CD14-positive monocyte (primary cell): ENCODE measurements around the gene LDLRAD4. TPM values are rescaled to one million over a fixed set of nuclear protein-coding genes. Genes with fewer than 3 reads are reported as not detected.
A peak's percentile ranks its signal among the peaks of the same experiment; 100 is the strongest.

Source experiments
- DNase-seq, 3 donors: peaks; one replicate each; pipeline ENCODE4 v3.0.0-alpha.2; 2011 to 2022
- H2AFZ ChIP-seq: 2 replicates; pipeline ENCODE4 v1.6.0; 2012; ENCODE audit warnings: mild to moderate bottlenecking, low read depth, low read length, inconsistent platforms; ENCODE audit not compliant: insufficient read depth, poor library complexity, severe bottlenecking
- H3K27ac ChIP-seq, 2 donors: 1 replicate in 1 of 2; 2 replicates in 1 of 2; pipeline ENCODE4 v1.5.1; 2012 to 2013; ENCODE audit warnings: low read length in 2 of 2, control low read depth in 1 of 2, inconsistent platforms in 1 of 2, low read depth in 1 of 2, mild to moderate bottlenecking in 1 of 2
- H3K27me3 ChIP-seq, 2 donors: one replicate each; pipeline versions ENCODE4 v1.6.0 to v1.6.1; 2011 to 2013; ENCODE audit warnings: low read length in 2 of 2; ENCODE audit not compliant: control insufficient read depth in 2 of 2, insufficient read depth in 2 of 2
- H3K36me3 ChIP-seq, 2 donors: replicated peaks in 1 of 2; 1 replicate in 1 of 2; 2 replicates in 1 of 2; pipeline versions ENCODE4 v1.5.1 to v1.6.1; 2012 to 2013; ENCODE audit warnings: low read length in 2 of 2, control low read depth in 1 of 2, inconsistent platforms in 1 of 2, mild to moderate bottlenecking in 1 of 2; ENCODE audit not compliant: insufficient read depth in 2 of 2, control insufficient read depth in 1 of 2
- H3K4me1 ChIP-seq, 2 donors: 1 replicate in 1 of 2; 2 replicates in 1 of 2; pipeline versions ENCODE4 v1.5.1 to v1.6.1; 2012 to 2013; ENCODE audit warnings: low read length in 2 of 2, control low read depth in 1 of 2, inconsistent platforms in 1 of 2, mild to moderate bottlenecking in 1 of 2, moderate library complexity in 1 of 2; ENCODE audit not compliant: insufficient read depth in 2 of 2, control insufficient read depth in 1 of 2
- H3K4me2 ChIP-seq: replicated peaks from 2 replicates; pipeline ENCODE3; 2012; ENCODE audit warnings: low read length, moderate library complexity, mild to moderate bottlenecking; ENCODE audit not compliant: poor library complexity, severe bottlenecking; ENCODE audit errors: extremely low read depth
- H3K4me3 ChIP-seq, 3 experiments: fragments of 200-600 bp in 1 of 3; sonication (generic) in 1 of 3; replicated peaks in 1 of 3; 1 replicate in 2 of 3; 2 replicates in 1 of 3; pipeline ENCODE4 v1.5.1; 2011 to 2013; ENCODE audit warnings: low read length in 3 of 3, mild to moderate bottlenecking in 3 of 3, control low read depth in 2 of 3, low read depth in 2 of 3, inconsistent platforms in 1 of 3, moderate library complexity in 1 of 3
- H3K79me2 ChIP-seq: 2 replicates; pipeline ENCODE4 v1.6.0; 2012; ENCODE audit warnings: mild to moderate bottlenecking, control low read depth, inconsistent platforms, low read length, moderate library complexity; ENCODE audit not compliant: insufficient read depth
- H3K9ac ChIP-seq: 2 replicates; pipeline ENCODE4 v1.6.0; 2017; ENCODE audit warnings: low read length, mild to moderate bottlenecking; ENCODE audit not compliant: insufficient read depth, poor library complexity, severe bottlenecking
- H3K9me3 ChIP-seq, 2 donors: replicated peaks in 1 of 2; 1 replicate in 1 of 2; 2 replicates in 1 of 2; pipeline versions ENCODE4 v1.5.1 to v1.6.1; 2012 to 2013; ENCODE audit warnings: low read length in 2 of 2, control low read depth in 1 of 2; ENCODE audit not compliant: control insufficient read depth in 1 of 2, insufficient read depth in 1 of 2
- H4K20me1 ChIP-seq: 2 replicates; pipeline ENCODE4 v1.6.0; 2012; ENCODE audit warnings: mild to moderate bottlenecking, low read length, control low read depth, moderate library complexity; ENCODE audit not compliant: insufficient read depth
- H3K27ac Mint-ChIP-seq, 7 donors: one replicate each; pipeline ENCODE4 v1.8.0; 2020; ENCODE audit warnings: mild to moderate bottlenecking in 7 of 7, mixed read lengths in 7 of 7, moderate library complexity in 6 of 7, inconsistent platforms in 2 of 7
- H3K27me3 Mint-ChIP-seq, 3 donors: one replicate each; pipeline ENCODE4 v1.8.0; 2021 to 2022; ENCODE audit warnings: low read depth in 3 of 3, mild to moderate bottlenecking in 3 of 3, mixed read lengths in 3 of 3, moderate library complexity in 3 of 3, inconsistent platforms in 1 of 3
- H3K36me3 Mint-ChIP-seq, 2 donors: one replicate each; pipeline ENCODE4 v1.8.0; 2020; ENCODE audit warnings: mixed read lengths in 2 of 2, inconsistent platforms in 1 of 2, mild to moderate bottlenecking in 1 of 2
- H3K4me1 Mint-ChIP-seq: one replicate; pipeline ENCODE4 v1.8.0; 2020; ENCODE audit warnings: mild to moderate bottlenecking, mixed read lengths
- H3K4me3 Mint-ChIP-seq, 2 donors: one replicate each; pipeline ENCODE4 v1.8.0; 2020; ENCODE audit warnings: mild to moderate bottlenecking in 2 of 2, mixed read lengths in 2 of 2, moderate library complexity in 1 of 2
- H3K9me3 Mint-ChIP-seq, 7 donors: one replicate each; pipeline ENCODE4 v1.8.0; 2020 to 2022; ENCODE audit warnings: mixed read lengths in 7 of 7, mild to moderate bottlenecking in 6 of 7, moderate library complexity in 6 of 7, inconsistent platforms in 2 of 7
- CTCF ChIP-seq: fragments of 200-600 bp; IDR thresholded peaks from one replicate; pipeline ENCODE4 v1.8.0; 2022; ENCODE audit warnings: antibody characterized with exemption, mild to moderate bottlenecking
- WGBS: methylation state at CpG from one replicate; pipeline ENCODE4 v1.1.5; 2013; ENCODE audit warnings: missing lambda C conversion rate; ENCODE audit not compliant: insufficient coverage; 5-methylcytosine and 5-hydroxymethylcytosine counted together
- intact Hi-C, 2 donors: fragments of 100-400 bp; cut with micrococcal nuclease; formaldehyde crosslinking; loops; one replicate each; pipeline versions ENCODE4 v1.15.0 to v1.15.1; 2023
- polyA plus RNA-seq, 3 donors: library from polyadenylated mRNA; depleted of rRNA in 1 of 3; unstranded in 2 of 3; stranded (reverse) in 1 of 3; fragments of 300-500 nt in 2 of 3; fragments of >200 nt in 1 of 3; fragmentation: Illumina TruSeq in 2 of 3; gene quantifications; 1 replicate in 2 of 3; 2 replicates in 1 of 3; pipeline ENCODE4 v1.2.3, GENCODE V29; 2012 to 2021

LDLRAD4 gene
- polyA plus RNA-seq, 3 donors, result 13.5 to 15.4 (median 13.8) TPM

- Histone ChIP-seq H3K36me3 (peaks cover 3 to 11% of the 10 kb centered on the region in 2 donors), H3K27ac (no peak overlapping the region), H4K20me1 (peaks cover 14% of the 10 kb centered on the region), H2AFZ (no peak overlapping the region), H3K9me3 (peaks cover 5 to 11% of the 10 kb centered on the region in 2 donors), H3K4me2 (no peak overlapping the region), H3K4me1 (peaks cover 18% of the 10 kb centered on the region in 2 donors), H3K27me3 (no peaks in the 10 kb centered on the region), H3K9ac (no peak overlapping the region), H3K4me3 (no peak overlapping the region), H3K79me2 (no peaks in the 10 kb centered on the region)
- peaks cover 0 to 2% (median 0%) of the 10 kb centered on the region in 3 donors for H3K27me3 Mint-ChIP-seq
- no peak overlapping the region for H3K4me3 Mint-ChIP-seq
- peaks cover 0 to 8% (median 4%) of the 10 kb centered on the region in 7 donors for H3K9me3 Mint-ChIP-seq
- intact Hi-C loops, result loop anchor here in 1 of 2 donors (10.0 kb wide), 1 partner anchor 170 kb away; no protein-coding TSS in a partner anchor
- DNase-seq, result no peak
- H3K4me1 Mint-ChIP-seq, result peaks cover 19% of the 10 kb centered on the region
- peaks cover 25 to 38% of the 10 kb centered on the region in 2 donors for H3K36me3 Mint-ChIP-seq
- no peak for TF ChIP-seq CTCF
- H3K27ac Mint-ChIP-seq, result peak overlapping the region in 1 of 7 donors; percentile 44
- 98% methylated on average over 6 of the region's 8 CpGs for WGBS
Observed at GRCh38 chr18:13544953-13545352, 326.4 kb downstream of the LDLRAD4 start.

DNA sequence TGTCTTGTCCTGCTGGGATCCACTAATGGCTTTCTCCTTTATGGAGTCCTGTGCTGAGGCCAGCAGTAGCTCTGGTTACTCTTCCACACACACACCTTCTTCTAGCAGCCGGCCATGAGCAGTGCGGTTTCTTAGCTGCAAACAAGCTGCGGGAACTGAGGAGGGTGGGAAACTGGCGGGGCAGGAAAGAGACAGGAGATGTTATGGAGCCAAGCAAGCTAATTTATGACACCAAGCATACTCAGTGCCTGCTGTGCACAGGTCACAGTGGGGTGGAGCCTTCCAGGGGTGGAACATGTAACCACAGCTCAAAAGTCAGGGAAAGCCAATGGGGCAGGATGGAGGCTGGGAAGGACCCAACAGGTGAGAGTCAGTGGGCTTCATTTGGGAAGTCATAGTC lies 327.0 kb downstream of the LDLRAD4 start:
- H3K9ac ChIP-seq, result no peak overlapping the region
- no peaks in the 10 kb centered on the region for H3K79me2 ChIP-seq
- H3K4me1 ChIP-seq, result peaks cover 20% of the 10 kb centered on the region in 2 donors
- peaks cover 5 to 11% of the 10 kb centered on the region in 2 donors for H3K9me3 ChIP-seq
- TF ChIP-seq CTCF, result no peak
- no peak overlapping the region for H3K4me2 ChIP-seq
- no peak overlapping the region for H2AFZ ChIP-seq
- H3K27ac ChIP-seq, result no peak overlapping the region
- peaks cover 3 to 11% of the 10 kb centered on the region in 2 donors for H3K36me3 ChIP-seq
- H3K36me3 Mint-ChIP-seq, result peaks cover 30 to 33% of the 10 kb centered on the region in 2 donors
- H3K4me3 ChIP-seq, result no peak overlapping the region
- intact Hi-C loops, result loop anchor here in 1 of 2 donors (10.0 kb wide), 1 partner anchor 169 kb away; no protein-coding TSS in a partner anchor
- peaks cover 0 to 8% (median 4%) of the 10 kb centered on the region in 7 donors for H3K9me3 Mint-ChIP-seq
- WGBS, result 94% methylated on average over 2 of the region's 4 CpGs
- H3K4me1 Mint-ChIP-seq, result peaks cover 24% of the 10 kb centered on the region
- no peak overlapping the region for H3K4me3 Mint-ChIP-seq
- no peaks in the 10 kb centered on the region for H3K27me3 ChIP-seq
- DNase-seq, result no peak
- peaks cover 0 to 2% (median 0%) of the 10 kb centered on the region in 3 donors for H3K27me3 Mint-ChIP-seq
- peaks cover 13% of the 10 kb centered on the region for H4K20me1 ChIP-seq
- H3K27ac Mint-ChIP-seq, result peak overlapping the region in 2 of 7 donors; percentile 3 to 44
